Neural cell (in vitro differentiated cells): Measurements from ENCODE around the gene SERPINE1. TPM values are rescaled to one million over a fixed set of nuclear protein-coding genes. Genes with fewer than 3 reads are reported as not detected.

Source experiments
- H2AFZ ChIP-seq: fragments of 200-600, 300-800 bp; sonication (generic), shearing (Covaris generic); 2 replicates; pipeline ENCODE4 v1.6.0; 2014; ENCODE audit warnings: low read depth, mild to moderate bottlenecking, antibody characterized with exemption, low read length, moderate library complexity
- H3F3A ChIP-seq: fragments of 200-600 bp; shearing (Covaris generic); 2 replicates; pipeline ENCODE4 v1.6.1; 2016; ENCODE audit warnings: mild to moderate bottlenecking, moderate library complexity, mixed read lengths, antibody characterized with exemption, low read length; ENCODE audit not compliant: insufficient read depth, poor library complexity, severe bottlenecking
- H3K27ac ChIP-seq: fragments of 200-600, 300-800 bp; sonication (generic), shearing (Covaris generic); 2 replicates; pipeline ENCODE4 v1.5.1; 2014; ENCODE audit warnings: mild to moderate bottlenecking, low read length, moderate library complexity
- H3K27me3 ChIP-seq: fragments of 300-800, 200-600 bp; sonication (generic), shearing (Covaris generic); 2 replicates; pipeline ENCODE4 v1.6.0; 2014; ENCODE audit warnings: mild to moderate bottlenecking, low read depth, low read length, moderate library complexity; ENCODE audit not compliant: insufficient read depth
- H3K36me3 ChIP-seq: fragments of 300-800, 200-600 bp; sonication (generic), shearing (Covaris generic); 2 replicates; pipeline ENCODE4 v1.5.1; 2014; ENCODE audit warnings: mild to moderate bottlenecking, antibody characterized with exemption, low read length, moderate library complexity; ENCODE audit not compliant: insufficient read depth
- H3K4me2 ChIP-seq: fragments of 300-800, 200-600 bp; sonication (generic), shearing (Covaris generic); 2 replicates; pipeline ENCODE4 v1.6.0; 2014; ENCODE audit warnings: mild to moderate bottlenecking, low read length
- H3K4me3 ChIP-seq: fragments of 300-800, 200-600 bp; sonication (generic), shearing (Covaris generic); 2 replicates; pipeline ENCODE4 v1.5.1; 2014; ENCODE audit warnings: mild to moderate bottlenecking, low read length, moderate library complexity
- H3K79me2 ChIP-seq: fragments of 200-600 bp; shearing (Covaris generic); replicated peaks from 2 replicates; pipeline ENCODE4 v1.6.0; 2014; ENCODE audit warnings: mild to moderate bottlenecking, low read length, moderate library complexity; ENCODE audit not compliant: insufficient read depth
- H3K9ac ChIP-seq: fragments of 300-800, 200-600 bp; sonication (generic), shearing (Covaris generic); 2 replicates; pipeline ENCODE4 v1.6.1; 2016; ENCODE audit warnings: mild to moderate bottlenecking, low read length, mixed read lengths
- H3K9me2 ChIP-seq: fragments of 200-600 bp; shearing (Covaris generic); 2 replicates; pipeline ENCODE4 v1.6.1; 2016; ENCODE audit warnings: mild to moderate bottlenecking, low read length, mixed read lengths; ENCODE audit not compliant: insufficient read depth
- H3K9me3 ChIP-seq: fragments of 200-600, 300-800 bp; sonication (generic), shearing (Covaris generic); 2 replicates; pipeline ENCODE4 v1.6.1; 2016; ENCODE audit warnings: mild to moderate bottlenecking, mixed run types, low read length, moderate library complexity, mixed read lengths
- H4K20me1 ChIP-seq: fragments of 200-600 bp; shearing (Covaris generic); 2 replicates; pipeline ENCODE4 v1.6.1; 2016; ENCODE audit warnings: mild to moderate bottlenecking, mixed run types; ENCODE audit not compliant: insufficient read depth
- EP300 ChIP-seq: fragments of 450-650 bp; conservative IDR thresholded peaks from 2 replicates; pipeline ENCODE4 v1.6.1; 2014; ENCODE audit warnings: antibody characterized with exemption, mild to moderate bottlenecking, moderate library complexity; ENCODE audit not compliant: poor library complexity, severe bottlenecking
- EZH2 ChIP-seq: fragments of 200-600, 300-800 bp; shearing (Covaris generic), sonication (generic); IDR thresholded peaks from 2 replicates; pipeline ENCODE4 v1.6.1; 2014; ENCODE audit warnings: antibody characterized with exemption, low read length, borderline replicate concordance, mild to moderate bottlenecking; ENCODE audit not compliant: insufficient read depth, poor library complexity, severe bottlenecking
- MXI1 ChIP-seq: fragments of 450-650 bp; conservative IDR thresholded peaks from 2 replicates; pipeline ENCODE4 v1.6.1; 2014; ENCODE audit warnings: antibody characterized with exemption, mild to moderate bottlenecking; ENCODE audit not compliant: poor library complexity, severe bottlenecking
- POLR2AphosphoS5 ChIP-seq: IDR thresholded peaks from 2 replicates; pipeline ENCODE4 v1.6.1; 2012
- RAD21 ChIP-seq: fragments of 450-650 bp; conservative IDR thresholded peaks from 2 replicates; pipeline ENCODE4 v1.6.1; 2014; ENCODE audit warnings: antibody characterized with exemption, mild to moderate bottlenecking, moderate library complexity
- SMC3 ChIP-seq: fragments of 450-650 bp; conservative IDR thresholded peaks from 2 replicates; pipeline ENCODE4 v1.6.1; 2014; ENCODE audit warnings: antibody characterized with exemption, mild to moderate bottlenecking, moderate library complexity; ENCODE audit not compliant: poor library complexity
- TAF1 ChIP-seq: IDR thresholded peaks from 2 replicates; pipeline ENCODE4 v1.6.1; 2012; ENCODE audit warnings: low read depth
- polyA plus RNA-seq: library from polyadenylated mRNA; depleted of rRNA; stranded (reverse); fragments of >200 nt; gene quantifications from 2 replicates; pipeline ENCODE4 v1.2.3, GENCODE V29; 2014
- TF ChIP-seq, protein P1 (sequence below): fragments of 450-650 bp; IDR thresholded peaks from 2 replicates; pipeline ENCODE4 v1.5.1; 2014; ENCODE audit warnings: antibody characterized with exemption, mild to moderate bottlenecking, moderate library complexity; ENCODE audit not compliant: poor library complexity, severe bottlenecking
- TF ChIP-seq, protein P2 (sequence below): IDR thresholded peaks from 2 replicates; pipeline ENCODE4 v1.6.1; 2012; ENCODE audit warnings: borderline replicate concordance

The SERPINE1 gene
- polyA plus RNA-seq, 1 donor from 2014 or later = 0.12 TPM

DNA sequence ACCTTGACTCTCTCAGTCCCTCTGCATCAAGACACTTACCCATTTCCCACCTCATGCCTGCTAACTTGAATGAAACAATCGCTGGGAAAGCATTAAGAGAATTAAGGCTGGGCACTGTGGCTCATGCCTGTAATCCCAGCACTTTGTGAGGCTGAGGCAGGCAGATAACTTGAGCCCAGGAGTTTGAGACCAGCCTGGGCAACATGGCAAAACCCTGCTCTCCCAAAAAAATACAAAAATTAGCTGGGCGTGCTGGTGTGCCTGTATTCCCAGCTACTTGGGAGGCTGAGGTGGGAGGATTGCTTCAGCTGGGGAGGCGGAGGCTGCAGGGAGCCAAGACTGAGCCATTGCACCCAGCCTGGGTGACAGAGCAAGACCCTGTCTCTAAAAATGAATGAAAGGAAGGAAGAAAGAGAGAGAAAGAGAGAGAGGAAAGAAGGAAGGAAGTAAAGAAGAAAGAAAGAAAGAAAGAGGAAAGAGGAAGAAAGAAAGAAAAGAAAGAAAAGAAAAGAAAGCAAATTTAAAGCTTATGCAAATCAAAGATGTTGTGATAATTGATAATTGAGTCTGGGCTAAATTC is 646 bp downstream of the SERPINE1 start (continued):
- TF ChIP-seq POLR2AphosphoS5 (no peak), EP300 (no peak)

DNA sequence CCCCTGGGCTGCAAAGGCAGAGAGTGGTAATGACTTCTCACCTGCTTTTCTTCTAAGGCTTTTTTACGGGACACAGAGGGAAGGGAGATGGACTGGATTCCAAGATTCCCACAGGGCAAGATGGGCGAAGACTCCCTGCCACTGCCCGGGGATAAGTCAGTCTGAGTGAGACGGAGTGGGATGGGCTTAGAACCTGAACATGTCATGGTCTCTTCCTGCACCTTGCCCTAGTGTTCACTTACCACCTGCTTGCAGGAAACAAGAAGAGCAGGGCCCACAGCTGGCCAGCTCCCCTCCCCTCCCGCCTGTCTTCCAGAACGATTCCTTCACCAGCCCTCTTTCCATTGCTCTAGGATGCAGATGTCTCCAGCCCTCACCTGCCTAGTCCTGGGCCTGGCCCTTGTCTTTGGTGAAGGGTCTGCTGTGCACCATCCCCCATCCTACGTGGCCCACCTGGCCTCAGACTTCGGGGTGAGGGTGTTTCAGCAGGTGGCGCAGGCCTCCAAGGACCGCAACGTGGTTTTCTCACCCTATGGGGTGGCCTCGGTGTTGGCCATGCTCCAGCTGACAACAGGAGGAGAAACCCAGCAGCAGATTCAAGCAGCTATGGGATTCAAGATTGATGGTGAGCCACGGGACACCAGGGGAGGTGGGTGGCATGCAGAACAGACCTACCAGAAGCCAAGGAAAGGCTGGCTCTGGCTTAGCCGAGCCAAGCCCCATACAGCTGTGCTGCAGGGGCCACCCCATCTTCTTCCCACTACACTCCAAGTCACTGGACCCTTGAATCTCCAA is 1.3 kb downstream of the SERPINE1 start:
- no peaks in the 10 kb centered on the region for H3K79me2 ChIP-seq
- no peak overlapping the region for H2AFZ ChIP-seq
- no peak overlapping the region for H3K4me3 ChIP-seq
- no peak overlapping the region for H3K27ac ChIP-seq
- no peaks in the 10 kb centered on the region for H3K9me3 ChIP-seq
- no peaks in the 10 kb centered on the region for H3K9me2 ChIP-seq
- TF ChIP-seq, protein P1, sequence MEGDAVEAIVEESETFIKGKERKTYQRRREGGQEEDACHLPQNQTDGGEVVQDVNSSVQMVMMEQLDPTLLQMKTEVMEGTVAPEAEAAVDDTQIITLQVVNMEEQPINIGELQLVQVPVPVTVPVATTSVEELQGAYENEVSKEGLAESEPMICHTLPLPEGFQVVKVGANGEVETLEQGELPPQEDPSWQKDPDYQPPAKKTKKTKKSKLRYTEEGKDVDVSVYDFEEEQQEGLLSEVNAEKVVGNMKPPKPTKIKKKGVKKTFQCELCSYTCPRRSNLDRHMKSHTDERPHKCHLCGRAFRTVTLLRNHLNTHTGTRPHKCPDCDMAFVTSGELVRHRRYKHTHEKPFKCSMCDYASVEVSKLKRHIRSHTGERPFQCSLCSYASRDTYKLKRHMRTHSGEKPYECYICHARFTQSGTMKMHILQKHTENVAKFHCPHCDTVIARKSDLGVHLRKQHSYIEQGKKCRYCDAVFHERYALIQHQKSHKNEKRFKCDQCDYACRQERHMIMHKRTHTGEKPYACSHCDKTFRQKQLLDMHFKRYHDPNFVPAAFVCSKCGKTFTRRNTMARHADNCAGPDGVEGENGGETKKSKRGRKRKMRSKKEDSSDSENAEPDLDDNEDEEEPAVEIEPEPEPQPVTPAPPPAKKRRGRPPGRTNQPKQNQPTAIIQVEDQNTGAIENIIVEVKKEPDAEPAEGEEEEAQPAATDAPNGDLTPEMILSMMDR = no peak
- no peak for TF ChIP-seq EZH2
- TF ChIP-seq, protein P2, sequence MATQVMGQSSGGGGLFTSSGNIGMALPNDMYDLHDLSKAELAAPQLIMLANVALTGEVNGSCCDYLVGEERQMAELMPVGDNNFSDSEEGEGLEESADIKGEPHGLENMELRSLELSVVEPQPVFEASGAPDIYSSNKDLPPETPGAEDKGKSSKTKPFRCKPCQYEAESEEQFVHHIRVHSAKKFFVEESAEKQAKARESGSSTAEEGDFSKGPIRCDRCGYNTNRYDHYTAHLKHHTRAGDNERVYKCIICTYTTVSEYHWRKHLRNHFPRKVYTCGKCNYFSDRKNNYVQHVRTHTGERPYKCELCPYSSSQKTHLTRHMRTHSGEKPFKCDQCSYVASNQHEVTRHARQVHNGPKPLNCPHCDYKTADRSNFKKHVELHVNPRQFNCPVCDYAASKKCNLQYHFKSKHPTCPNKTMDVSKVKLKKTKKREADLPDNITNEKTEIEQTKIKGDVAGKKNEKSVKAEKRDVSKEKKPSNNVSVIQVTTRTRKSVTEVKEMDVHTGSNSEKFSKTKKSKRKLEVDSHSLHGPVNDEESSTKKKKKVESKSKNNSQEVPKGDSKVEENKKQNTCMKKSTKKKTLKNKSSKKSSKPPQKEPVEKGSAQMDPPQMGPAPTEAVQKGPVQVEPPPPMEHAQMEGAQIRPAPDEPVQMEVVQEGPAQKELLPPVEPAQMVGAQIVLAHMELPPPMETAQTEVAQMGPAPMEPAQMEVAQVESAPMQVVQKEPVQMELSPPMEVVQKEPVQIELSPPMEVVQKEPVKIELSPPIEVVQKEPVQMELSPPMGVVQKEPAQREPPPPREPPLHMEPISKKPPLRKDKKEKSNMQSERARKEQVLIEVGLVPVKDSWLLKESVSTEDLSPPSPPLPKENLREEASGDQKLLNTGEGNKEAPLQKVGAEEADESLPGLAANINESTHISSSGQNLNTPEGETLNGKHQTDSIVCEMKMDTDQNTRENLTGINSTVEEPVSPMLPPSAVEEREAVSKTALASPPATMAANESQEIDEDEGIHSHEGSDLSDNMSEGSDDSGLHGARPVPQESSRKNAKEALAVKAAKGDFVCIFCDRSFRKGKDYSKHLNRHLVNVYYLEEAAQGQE = no peak
- TF ChIP-seq SMC3 = no peak
- no peak for TF ChIP-seq TAF1
- TF ChIP-seq POLR2AphosphoS5 = no peak
- TF ChIP-seq MXI1 = no peak
- TF ChIP-seq EP300 = no peak
- no peak for TF ChIP-seq RAD21
- no peaks in the 10 kb centered on the region for H3F3A ChIP-seq
- no peaks in the 10 kb centered on the region for H4K20me1 ChIP-seq
- no peak overlapping the region for H3K9ac ChIP-seq
- no peak overlapping the region for H3K4me2 ChIP-seq
- H3K36me3 ChIP-seq = no peaks in the 10 kb centered on the region
- H3K27me3 ChIP-seq = no peaks in the 10 kb centered on the region

- H3K79me2 ChIP-seq = no peaks in the 10 kb centered on the region
- no peaks in the 10 kb centered on the region for H3K9me3 ChIP-seq
- no peaks in the 10 kb centered on the region for H4K20me1 ChIP-seq
- H3K4me2 ChIP-seq = no peak overlapping the region
- no peak overlapping the region for H3K4me3 ChIP-seq
- H3K9ac ChIP-seq = no peak overlapping the region
- H3K27ac ChIP-seq = no peak overlapping the region
- H3K9me2 ChIP-seq = no peaks in the 10 kb centered on the region
- no peaks in the 10 kb centered on the region for H3F3A ChIP-seq
- no peaks in the 10 kb centered on the region for H3K36me3 ChIP-seq
- TF ChIP-seq RAD21 (no peak), EP300 (no peak), SMC3 (no peak), POLR2AphosphoS5 (no peak), MXI1 (no peak), EZH2 (no peak), TAF1 (no peak)
- TF ChIP-seq, protein P2 = no peak
- TF ChIP-seq, protein P1 = no peak
- no peaks in the 10 kb centered on the region for H3K27me3 ChIP-seq
- no peak overlapping the region for H2AFZ ChIP-seq
Measured at GRCh38 chr7:101129603-101130117, 2.8 kb downstream of the SERPINE1 start.
